Measurements from ENCODE around the gene EFNA1. TPM values are rescaled to one million over a fixed set of nuclear protein-coding genes. Genes with fewer than 3 reads are reported as not detected.

Gene EFNA1
- total and polyA plus RNA-seq, 2 of the 13 experiments (the other 11 are each of a cell fraction or from before 2014, with no cell fraction given), result 81.8 to 874 TPM

DNA sequence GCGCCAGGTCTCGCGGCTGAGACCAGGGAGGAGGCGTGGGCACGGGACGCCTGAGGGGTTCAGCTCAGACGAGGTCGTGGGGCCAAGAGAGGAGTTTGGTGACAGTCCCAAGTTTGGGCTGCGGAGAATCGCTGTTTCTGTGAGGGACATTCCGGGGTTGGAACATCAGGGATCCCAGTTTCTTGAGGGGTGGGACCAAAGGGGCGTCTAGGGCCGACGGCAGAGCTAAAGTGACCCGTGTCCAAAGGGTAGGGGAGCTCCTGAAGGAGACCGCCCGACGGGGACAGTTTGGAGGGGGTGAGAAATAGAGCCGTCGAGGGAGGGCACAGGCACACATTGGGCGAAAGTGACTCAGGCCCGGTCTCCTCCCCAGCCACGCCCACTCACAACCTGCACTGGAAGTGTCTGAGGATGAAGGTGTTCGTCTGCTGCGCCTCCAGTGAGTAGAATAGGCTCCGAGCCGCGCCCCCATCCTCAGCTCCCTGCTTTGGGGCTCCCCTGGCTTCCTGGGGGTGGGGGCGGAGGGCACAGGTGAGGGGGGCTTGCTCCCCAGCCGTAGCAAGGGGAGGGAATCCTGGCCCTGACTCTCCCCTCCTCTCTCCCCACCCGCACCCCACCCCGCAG is 42.1 kb upstream of the EFNA1 start (continued):
- TF ChIP-seq, protein P1, sequence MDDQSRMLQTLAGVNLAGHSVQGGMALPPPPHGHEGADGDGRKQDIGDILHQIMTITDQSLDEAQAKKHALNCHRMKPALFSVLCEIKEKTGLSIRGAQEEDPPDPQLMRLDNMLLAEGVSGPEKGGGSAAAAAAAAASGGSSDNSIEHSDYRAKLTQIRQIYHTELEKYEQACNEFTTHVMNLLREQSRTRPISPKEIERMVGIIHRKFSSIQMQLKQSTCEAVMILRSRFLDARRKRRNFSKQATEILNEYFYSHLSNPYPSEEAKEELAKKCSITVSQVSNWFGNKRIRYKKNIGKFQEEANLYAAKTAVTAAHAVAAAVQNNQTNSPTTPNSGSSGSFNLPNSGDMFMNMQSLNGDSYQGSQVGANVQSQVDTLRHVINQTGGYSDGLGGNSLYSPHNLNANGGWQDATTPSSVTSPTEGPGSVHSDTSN (CRISPR knock-in tag; IDR thresholded peaks at IDR 0.05; ENCODE audit: borderline replicate concordance), result no peak
- TF ChIP-seq, protein P2, sequence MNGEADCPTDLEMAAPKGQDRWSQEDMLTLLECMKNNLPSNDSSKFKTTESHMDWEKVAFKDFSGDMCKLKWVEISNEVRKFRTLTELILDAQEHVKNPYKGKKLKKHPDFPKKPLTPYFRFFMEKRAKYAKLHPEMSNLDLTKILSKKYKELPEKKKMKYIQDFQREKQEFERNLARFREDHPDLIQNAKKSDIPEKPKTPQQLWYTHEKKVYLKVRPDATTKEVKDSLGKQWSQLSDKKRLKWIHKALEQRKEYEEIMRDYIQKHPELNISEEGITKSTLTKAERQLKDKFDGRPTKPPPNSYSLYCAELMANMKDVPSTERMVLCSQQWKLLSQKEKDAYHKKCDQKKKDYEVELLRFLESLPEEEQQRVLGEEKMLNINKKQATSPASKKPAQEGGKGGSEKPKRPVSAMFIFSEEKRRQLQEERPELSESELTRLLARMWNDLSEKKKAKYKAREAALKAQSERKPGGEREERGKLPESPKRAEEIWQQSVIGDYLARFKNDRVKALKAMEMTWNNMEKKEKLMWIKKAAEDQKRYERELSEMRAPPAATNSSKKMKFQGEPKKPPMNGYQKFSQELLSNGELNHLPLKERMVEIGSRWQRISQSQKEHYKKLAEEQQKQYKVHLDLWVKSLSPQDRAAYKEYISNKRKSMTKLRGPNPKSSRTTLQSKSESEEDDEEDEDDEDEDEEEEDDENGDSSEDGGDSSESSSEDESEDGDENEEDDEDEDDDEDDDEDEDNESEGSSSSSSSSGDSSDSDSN (CRISPR knock-in tag; IDR thresholded peaks at IDR 0.05), result no peak
- TF ChIP-seq FOXM1 (CRISPR knock-in tag; IDR thresholded peaks at IDR 0.05) (no peak), ZSCAN21 (CRISPR knock-in tag; IDR thresholded peaks at IDR 0.05; ENCODE audit: borderline replicate concordance) (no peak), ZNF703 (CRISPR knock-in tag; IDR thresholded peaks at IDR 0.05; ENCODE audit: borderline replicate concordance) (no peak), RFXAP (CRISPR knock-in tag; IDR thresholded peaks at IDR 0.05; ENCODE audit: borderline replicate concordance) (0 out of 2 replicates have a peak, but pooled peaks have one; percentile 21), ZNF350 (CRISPR knock-in tag; IDR thresholded peaks at IDR 0.05; ENCODE audit: borderline replicate concordance, low read depth) (0 out of 2 replicates have a peak, but pooled peaks have one; percentile 5), SMAD9 (CRISPR knock-in tag; IDR thresholded peaks at IDR 0.05) (no peak), SSRP1 (CRISPR knock-in tag; IDR thresholded peaks at IDR 0.05) (no peak)
- TF ChIP-seq, protein P3, sequence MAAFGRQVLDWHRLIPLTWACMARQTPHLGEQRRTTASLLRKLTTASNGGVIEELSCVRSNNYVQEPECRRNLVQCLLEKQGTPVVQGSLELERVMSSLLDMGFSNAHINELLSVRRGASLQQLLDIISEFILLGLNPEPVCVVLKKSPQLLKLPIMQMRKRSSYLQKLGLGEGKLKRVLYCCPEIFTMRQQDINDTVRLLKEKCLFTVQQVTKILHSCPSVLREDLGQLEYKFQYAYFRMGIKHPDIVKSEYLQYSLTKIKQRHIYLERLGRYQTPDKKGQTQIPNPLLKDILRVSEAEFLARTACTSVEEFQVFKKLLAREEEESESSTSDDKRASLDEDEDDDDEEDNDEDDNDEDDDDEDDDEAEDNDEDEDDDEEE (CRISPR knock-in tag; IDR thresholded peaks at IDR 0.05), result no peak
- TF ChIP-seq, protein P4, sequence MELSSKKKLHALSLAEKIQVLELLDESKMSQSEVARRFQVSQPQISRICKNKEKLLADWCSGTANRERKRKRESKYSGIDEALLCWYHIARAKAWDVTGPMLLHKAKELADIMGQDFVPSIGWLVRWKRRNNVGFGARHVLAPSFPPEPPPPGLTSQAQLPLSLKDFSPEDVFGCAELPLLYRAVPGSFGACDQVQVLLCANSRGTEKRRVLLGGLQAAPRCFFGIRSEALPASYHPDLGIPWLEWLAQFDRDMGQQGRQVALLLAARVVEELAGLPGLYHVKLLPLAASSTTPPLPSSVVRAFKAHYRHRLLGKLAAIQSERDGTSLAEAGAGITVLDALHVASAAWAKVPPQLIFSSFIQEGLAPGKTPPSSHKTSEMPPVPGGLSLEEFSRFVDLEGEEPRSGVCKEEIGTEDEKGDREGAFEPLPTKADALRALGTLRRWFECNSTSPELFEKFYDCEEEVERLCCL (CRISPR knock-in tag; IDR thresholded peaks at IDR 0.05; ENCODE audit: borderline replicate concordance), result 0 out of 2 replicates have a peak, but pooled peaks have one; percentile 2
- TF ChIP-seq, protein P5, sequence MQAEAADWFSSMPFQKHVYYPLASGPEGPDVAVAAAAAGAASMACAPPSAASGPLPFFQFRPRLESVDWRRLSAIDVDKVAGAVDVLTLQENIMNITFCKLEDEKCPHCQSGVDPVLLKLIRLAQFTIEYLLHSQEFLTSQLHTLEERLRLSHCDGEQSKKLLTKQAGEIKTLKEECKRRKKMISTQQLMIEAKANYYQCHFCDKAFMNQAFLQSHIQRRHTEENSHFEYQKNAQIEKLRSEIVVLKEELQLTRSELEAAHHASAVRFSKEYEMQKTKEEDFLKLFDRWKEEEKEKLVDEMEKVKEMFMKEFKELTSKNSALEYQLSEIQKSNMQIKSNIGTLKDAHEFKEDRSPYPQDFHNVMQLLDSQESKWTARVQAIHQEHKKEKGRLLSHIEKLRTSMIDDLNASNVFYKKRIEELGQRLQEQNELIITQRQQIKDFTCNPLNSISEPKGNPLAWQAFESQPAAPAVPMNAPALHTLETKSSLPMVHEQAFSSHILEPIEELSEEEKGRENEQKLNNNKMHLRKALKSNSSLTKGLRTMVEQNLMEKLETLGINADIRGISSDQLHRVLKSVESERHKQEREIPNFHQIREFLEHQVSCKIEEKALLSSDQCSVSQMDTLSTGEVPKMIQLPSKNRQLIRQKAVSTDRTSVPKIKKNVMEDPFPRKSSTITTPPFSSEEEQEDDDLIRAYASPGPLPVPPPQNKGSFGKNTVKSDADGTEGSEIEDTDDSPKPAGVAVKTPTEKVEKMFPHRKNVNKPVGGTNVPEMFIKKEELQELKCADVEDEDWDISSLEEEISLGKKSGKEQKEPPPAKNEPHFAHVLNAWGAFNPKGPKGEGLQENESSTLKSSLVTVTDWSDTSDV (CRISPR knock-in tag; IDR thresholded peaks at IDR 0.05), result no peak
- TF ChIP-seq, protein P6, sequence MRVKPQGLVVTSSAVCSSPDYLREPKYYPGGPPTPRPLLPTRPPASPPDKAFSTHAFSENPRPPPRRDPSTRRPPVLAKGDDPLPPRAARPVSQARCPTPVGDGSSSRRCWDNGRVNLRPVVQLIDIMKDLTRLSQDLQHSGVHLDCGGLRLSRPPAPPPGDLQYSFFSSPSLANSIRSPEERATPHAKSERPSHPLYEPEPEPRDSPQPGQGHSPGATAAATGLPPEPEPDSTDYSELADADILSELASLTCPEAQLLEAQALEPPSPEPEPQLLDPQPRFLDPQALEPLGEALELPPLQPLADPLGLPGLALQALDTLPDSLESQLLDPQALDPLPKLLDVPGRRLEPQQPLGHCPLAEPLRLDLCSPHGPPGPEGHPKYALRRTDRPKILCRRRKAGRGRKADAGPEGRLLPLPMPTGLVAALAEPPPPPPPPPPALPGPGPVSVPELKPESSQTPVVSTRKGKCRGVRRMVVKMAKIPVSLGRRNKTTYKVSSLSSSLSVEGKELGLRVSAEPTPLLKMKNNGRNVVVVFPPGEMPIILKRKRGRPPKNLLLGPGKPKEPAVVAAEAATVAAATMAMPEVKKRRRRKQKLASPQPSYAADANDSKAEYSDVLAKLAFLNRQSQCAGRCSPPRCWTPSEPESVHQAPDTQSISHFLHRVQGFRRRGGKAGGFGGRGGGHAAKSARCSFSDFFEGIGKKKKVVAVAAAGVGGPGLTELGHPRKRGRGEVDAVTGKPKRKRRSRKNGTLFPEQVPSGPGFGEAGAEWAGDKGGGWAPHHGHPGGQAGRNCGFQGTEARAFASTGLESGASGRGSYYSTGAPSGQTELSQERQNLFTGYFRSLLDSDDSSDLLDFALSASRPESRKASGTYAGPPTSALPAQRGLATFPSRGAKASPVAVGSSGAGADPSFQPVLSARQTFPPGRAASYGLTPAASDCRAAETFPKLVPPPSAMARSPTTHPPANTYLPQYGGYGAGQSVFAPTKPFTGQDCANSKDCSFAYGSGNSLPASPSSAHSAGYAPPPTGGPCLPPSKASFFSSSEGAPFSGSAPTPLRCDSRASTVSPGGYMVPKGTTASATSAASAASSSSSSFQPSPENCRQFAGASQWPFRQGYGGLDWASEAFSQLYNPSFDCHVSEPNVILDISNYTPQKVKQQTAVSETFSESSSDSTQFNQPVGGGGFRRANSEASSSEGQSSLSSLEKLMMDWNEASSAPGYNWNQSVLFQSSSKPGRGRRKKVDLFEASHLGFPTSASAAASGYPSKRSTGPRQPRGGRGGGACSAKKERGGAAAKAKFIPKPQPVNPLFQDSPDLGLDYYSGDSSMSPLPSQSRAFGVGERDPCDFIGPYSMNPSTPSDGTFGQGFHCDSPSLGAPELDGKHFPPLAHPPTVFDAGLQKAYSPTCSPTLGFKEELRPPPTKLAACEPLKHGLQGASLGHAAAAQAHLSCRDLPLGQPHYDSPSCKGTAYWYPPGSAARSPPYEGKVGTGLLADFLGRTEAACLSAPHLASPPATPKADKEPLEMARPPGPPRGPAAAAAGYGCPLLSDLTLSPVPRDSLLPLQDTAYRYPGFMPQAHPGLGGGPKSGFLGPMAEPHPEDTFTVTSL (CRISPR knock-in tag; IDR thresholded peaks at IDR 0.05; ENCODE audit: borderline replicate concordance), result no peak

Data from HepG2 (cell line).